Activated CD4-positive, alpha-beta T cell treated with anti-CD3 and anti-CD28 coated beads for 1 hour (primary cell): Measurements from ENCODE around the gene APOLD1.
"Not testable (repeated sequence)": the region's sequence is repeated elsewhere in the genome, so short reads cannot be mapped to it uniquely, and the experiment has no call there.

ENCODE experiments used
- DNase-seq: peaks from one replicate; pipeline ENCODE4 v3.0.0-alpha.2; 2020

Gene APOLD1

DNA sequence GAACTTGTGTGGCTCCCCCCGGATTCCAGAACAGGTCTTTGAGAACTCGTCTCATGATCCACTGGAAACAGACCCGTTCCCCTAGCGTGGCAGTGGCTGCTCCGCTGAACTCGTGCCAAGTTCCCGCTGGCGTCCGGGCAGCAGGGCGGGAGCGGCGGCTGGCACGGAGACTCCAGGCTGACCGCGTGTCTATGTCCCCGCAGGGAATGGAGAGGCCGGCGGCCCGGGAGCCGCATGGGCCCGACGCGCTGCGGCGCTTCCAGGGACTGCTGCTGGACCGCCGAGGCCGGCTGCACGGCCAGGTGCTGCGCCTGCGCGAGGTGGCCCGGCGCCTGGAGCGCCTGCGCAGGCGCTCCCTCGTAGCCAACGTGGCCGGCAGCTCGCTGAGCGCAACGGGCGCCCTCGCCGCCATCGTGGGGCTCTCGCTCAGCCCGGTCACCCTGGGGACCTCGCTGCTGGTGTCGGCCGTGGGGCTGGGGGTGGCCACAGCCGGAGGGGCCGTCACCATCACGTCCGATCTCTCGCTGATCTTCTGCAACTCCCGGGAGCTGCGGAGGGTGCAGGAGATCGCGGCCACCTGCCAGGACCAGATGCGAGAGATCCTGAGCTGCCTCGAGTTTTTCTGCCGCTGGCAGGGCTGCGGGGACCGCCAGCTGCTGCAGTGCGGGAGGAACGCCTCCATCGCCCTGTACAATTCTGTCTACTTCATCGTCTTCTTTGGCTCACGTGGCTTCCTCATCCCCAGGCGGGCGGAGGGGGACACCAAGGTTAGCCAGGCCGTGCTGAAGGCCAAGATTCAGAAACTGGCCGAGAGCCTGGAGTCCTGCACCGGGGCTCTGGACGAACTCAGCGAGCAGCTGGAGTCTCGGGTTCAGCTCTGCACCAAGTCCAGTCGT is 1.5 kb downstream of the APOLD1 start:
- DNase-seq = peak; percentile 65

- DNase-seq = no peak
Observed at GRCh38 chr12:12788131-12788530, 2.7 kb downstream of the APOLD1 start.

GRCh38 chr12:12788675-12789368 is 3.4 kb downstream of the APOLD1 start:
- DNase-seq = peak; percentile 36

DNA sequence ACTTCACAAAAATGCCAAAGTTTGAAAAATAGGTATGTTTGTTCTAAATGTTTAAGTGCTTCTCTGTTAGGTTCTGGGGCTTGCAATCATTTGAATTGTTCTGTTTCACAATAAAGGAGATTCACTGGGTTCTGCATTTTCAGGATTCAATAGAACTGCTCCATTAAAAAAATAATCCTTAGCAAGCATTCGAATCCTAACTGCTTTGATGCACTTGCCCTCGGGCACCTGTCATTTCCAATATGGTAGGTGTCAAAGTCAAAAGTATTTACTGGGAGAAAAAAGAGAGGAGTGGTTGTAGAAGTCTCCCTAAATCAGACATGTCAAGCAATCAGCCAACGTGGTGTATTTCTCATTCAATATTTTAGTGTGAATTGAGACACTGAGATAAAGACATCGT is 5.5 kb downstream of the APOLD1 start:
- no peak for DNase-seq

GRCh38 chr12:12791756-12792369 is 6.4 kb downstream of the APOLD1 start:
- DNase-seq = no peak

DNA sequence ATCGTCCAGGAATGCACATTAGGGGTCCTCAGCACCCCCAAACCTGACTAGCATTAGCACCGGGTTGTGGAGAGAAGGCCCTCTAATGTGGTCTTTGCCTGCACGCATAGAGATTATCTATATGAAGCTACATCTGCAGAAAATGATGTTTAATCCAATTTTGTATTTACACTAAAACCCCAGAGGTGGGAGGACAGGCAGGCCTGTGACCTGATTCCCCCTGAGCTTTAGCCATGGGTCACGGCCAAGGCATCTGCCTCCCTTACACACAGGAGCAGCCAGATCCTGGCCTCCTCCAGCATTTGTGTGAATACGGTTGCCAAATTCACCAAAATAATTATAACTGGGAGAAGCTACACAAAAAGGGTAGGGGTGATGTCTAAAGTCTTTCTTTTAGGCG is 7.0 kb downstream of the APOLD1 start:
- DNase-seq = no peak

GRCh38 chr12:12794686-12795085 is 9.2 kb downstream of the APOLD1 start:
- DNase-seq = no peak

DNA sequence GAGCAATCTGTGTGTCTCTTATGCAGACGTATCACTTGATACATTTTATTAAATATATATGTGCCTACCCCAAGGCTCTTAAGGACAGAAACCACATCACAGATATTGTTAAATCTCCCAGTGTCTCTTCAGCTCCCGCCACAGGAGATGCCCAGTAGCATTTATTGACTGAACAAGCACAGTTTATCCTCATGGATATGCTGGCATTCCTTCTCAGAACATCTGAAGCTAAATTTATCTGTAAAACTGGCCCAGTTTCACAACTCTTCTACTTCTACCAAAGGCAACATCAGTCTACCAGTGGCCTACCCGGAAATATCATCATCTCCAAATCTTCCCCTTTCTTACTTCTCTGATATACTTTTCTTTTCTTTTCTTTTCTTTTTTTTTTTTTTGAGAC is 10.7 kb downstream of the APOLD1 start:
- DNase-seq = no peak

DNA sequence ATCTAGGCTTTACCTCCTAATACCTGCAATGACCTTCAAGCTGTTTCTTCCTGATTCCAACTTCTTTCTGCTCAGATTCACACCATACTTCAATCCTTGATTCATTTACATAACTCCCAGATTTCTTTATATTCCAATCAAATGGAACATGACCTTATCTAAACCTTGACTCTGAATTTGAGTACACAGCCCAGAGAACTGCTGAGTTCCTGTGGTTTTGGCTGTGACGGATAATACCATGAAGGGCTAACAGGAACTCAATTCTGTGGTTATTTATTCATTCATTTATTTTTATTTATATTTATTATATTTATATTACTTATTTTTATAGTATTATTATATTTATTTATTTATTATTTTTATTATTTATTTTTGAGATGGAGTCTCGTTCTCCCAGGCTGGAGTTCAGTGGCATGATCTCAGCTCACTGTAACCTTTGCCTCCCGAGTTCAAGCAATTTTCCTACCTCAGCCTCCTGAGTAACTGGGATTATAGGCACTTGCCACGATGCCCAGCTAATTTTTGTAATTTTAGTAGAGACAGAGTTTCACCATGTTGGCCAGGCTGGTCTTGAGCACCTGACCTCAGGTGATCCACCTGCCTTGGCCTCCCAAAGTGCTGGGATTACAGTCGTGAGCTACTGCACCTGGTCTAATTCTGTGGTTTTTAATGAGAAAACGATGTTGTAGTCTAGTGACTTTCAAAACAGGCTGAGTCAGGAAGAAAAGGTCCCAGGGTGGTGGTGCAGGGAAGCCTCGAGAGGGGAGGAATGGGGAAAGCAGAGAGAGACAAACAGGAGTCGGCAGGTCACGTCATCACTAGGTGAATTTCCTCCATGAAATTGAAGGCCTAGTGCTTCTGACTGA is 11.7 kb downstream of the APOLD1 start:
- no peak for DNase-seq

GRCh38 chr12:12797794-12798152 is 12.3 kb downstream of the APOLD1 start:
- no peak for DNase-seq

- DNase-seq = no peak
Observed at GRCh38 chr12:12798480-12798879, 13.0 kb downstream of the APOLD1 start.

DNA sequence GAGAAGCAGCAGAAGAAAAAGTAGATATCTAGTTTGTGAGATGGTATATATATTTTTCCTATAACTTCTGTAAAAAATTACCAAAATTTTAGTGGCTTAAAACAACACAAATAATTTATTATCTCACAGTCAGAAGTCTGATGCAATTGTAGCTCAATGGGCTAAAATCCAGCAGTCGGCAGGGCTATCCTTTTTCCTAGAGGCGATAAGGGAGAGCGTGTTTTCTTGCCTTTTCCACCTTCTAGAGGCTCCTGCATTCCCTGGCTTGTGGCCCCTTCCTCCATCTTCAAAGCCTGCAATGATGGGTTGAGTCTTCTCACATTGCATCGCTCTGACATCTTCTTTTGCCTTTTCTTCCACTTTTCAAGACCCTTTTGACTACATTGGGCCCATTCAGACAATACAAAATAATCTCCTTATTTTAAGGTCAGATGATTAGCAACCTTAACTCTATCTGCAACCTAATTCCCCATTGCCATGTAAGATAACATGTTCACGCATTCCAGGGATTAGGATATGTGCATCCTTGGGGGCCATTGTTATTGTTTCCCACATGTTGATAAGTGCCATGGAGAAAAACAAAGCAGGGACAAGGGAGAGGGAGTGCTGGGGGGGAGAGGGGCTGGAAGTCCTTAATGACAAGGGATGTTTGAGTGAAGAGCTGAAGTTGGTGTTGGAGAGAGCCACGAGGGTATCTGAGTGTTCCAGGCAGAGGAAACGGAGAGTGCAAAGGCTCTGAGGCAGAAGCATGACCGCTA is 13.9 kb downstream of the APOLD1 start:
- DNase-seq = no peak

DNA sequence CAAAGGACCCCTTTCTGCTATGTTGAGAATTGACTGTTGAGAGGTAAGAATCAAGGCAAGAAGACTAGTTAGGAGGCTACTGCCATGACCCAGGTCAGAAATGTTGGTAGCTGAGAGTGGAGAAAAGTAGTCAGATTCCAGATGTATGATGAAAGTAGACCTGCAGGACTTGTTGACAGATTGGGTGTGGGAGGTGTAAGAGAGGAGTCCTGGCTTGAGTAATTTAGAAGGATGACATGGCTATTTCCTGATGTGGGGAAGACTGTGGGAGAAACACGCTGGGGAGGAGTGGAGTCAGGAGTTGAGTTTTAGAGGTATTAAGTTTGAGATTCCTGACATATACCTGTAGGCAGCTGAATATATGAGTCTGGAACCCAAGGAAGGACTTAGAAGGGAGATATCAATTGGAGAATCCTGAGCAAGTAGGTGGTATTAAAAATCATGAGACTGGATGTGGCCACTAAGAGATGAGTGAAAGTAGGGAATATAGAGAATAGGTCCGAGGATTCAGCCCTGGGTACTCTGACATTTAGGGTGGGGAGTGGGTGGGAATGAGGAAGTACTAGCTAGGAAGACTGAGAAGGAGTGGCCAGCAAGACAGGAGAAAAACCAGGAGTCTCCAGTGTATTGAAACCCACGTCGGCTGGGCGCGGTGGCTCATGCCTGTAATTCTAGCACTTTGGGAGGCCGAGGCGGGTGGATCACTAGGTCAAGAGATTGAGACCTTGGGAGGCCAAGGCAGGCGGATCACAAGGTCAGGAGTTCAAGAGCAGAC is 15.1 kb downstream of the APOLD1 start:
- DNase-seq = no peak

- not testable (repeated sequence) for DNase-seq
Observed at GRCh38 chr12:12801656-12802055, 16.2 kb downstream of the APOLD1 start.

GRCh38 chr12:12803186-12803585 is 17.7 kb downstream of the APOLD1 start:
- peak; percentile 17 for DNase-seq

- DNase-seq = no peak
Observed at GRCh38 chr12:12804011-12804410, 18.6 kb downstream of the APOLD1 start.

- no peak for DNase-seq
Observed at GRCh38 chr12:12804432-12804886, 19.0 kb downstream of the APOLD1 start.

- no peak for DNase-seq
Observed at GRCh38 chr12:12806784-12807516, 21.5 kb downstream of the APOLD1 start.

DNA sequence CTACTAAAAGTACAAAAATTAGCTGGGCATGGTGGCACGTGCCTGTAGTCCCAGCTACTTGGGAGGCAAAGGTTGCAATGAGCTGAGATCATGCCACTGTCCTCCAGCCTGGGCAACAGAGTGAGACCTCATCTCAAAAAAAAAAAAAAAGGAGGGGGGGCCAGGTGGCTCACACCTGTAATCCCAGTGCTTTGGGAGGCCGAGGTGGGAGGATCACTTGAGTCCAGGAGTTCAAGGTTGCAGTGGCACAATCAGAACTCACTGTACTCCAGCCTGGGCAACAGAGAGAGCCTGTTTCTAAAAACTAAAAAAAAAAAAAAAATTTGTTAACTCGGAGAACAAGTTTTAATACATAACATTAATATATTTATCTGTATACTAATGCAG is 22.1 kb downstream of the APOLD1 start:
- DNase-seq = not testable (repeated sequence)

- peak; percentile 38 for DNase-seq
Observed at GRCh38 chr12:12807970-12808702, 22.7 kb downstream of the APOLD1 start.
